DOHH2 (cell line): ENCODE results near the gene C19orf53.

Source experiments
- CTCF ChIP-seq: fragments of 200-600 bp; sonication (generic); IDR thresholded peaks from one replicate; pipeline ENCODE4 v1.5.1; 2014; ENCODE audit warnings: antibody characterized with exemption, mild to moderate bottlenecking, low read depth, low read length; ENCODE audit not compliant: poor library complexity, severe bottlenecking
- EZH2phosphoT487 ChIP-seq: fragments of 200-600 bp; sonication (generic); IDR thresholded peaks from 2 replicates; pipeline ENCODE4 v1.6.1; 2017; ENCODE audit warnings: borderline replicate concordance, mild to moderate bottlenecking, antibody characterized with exemption, low read length, moderate library complexity, mixed read lengths

GRCh38 chr19:13803038-13803437, 28.8 kb downstream of the C19orf53 start:
- TF ChIP-seq CTCF = no peak
- TF ChIP-seq EZH2phosphoT487 = no peak
